Omental fat pad (tissue), 4 donors: ENCODE data around the gene MAST4. TPM values are rescaled to one million over a fixed set of nuclear protein-coding genes. Genes with fewer than 3 reads are reported as not detected.

Experiments
- ATAC-seq: fragments of 150-250 bp; one replicate; pipeline ENCODE4 v1.9.1; 2016; ENCODE audit warnings: mild to moderate bottlenecking, moderate library complexity; ENCODE audit not compliant: low FRiP score
- DNase-seq: peaks from one replicate; pipeline ENCODE4 v3.0.0-alpha.2; 2019; ENCODE audit warnings: low spot score
- CTCF ChIP-seq, 3 donors: fragments of 450-650 bp; IDR thresholded peaks; one replicate each; pipeline ENCODE4 v1.5.1; 2016 to 2017; ENCODE audit warnings: antibody characterized with exemption in 3 of 3, mild to moderate bottlenecking in 3 of 3, moderate library complexity in 2 of 3
- total RNA-seq, 4 donors: library from RNA; depleted of rRNA; stranded (reverse); fragments of >200 nt; gene quantifications; one replicate each; pipeline ENCODE4 v1.1.0, GENCODE V29; 2016

The MAST4 gene
- total RNA-seq, 4 donors from 2014 or later: 52.2 to 76.8 (median 57.3) TPM

GRCh38 chr5:66987126-66987525 lies 390.9 kb downstream of the MAST4 start:
- no peak for TF ChIP-seq CTCF (IDR thresholded peaks at IDR 0.05)
- no peak for ATAC-seq
- no peak for DNase-seq

DNA sequence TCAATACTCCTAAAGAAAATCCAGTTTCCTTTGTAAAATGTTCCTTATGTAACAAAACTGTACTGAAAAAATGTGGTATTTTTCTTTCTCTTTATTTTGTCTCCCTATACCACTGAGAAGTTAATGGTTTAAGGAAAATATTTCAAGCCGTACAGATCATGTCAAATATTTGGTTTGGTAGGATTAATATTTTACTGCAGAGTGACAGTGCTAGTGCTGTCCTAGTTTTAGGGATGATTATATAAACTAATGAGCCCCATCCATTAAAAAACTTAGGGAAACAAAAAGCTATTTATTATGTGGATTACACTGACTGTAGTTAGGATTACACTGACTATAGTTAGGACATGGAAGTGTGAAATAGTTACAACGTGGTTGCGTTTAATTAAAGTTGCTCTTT lies 391.3 kb downstream of the MAST4 start:
- DNase-seq (no peak), ATAC-seq (no peak)
- no peak for TF ChIP-seq CTCF (IDR thresholded peaks at IDR 0.05)

- TF ChIP-seq CTCF (IDR thresholded peaks at IDR 0.05): peak in 2 of 3 donors; percentile 57 to 67
- ATAC-seq (no peak), DNase-seq (no peak)
These were observed 392.0 kb downstream of the MAST4 start for GRCh38 chr5:66987949-66988838.

- no peak for TF ChIP-seq CTCF (IDR thresholded peaks at IDR 0.05)
- ATAC-seq (no peak), DNase-seq (no peak)
These were observed 393.1 kb downstream of the MAST4 start for GRCh38 chr5:66989286-66989685.

- ATAC-seq: no peak
- no peak for TF ChIP-seq CTCF (IDR thresholded peaks at IDR 0.05)
- DNase-seq: no peak
These were observed 393.6 kb downstream of the MAST4 start for GRCh38 chr5:66989781-66990180.

DNA sequence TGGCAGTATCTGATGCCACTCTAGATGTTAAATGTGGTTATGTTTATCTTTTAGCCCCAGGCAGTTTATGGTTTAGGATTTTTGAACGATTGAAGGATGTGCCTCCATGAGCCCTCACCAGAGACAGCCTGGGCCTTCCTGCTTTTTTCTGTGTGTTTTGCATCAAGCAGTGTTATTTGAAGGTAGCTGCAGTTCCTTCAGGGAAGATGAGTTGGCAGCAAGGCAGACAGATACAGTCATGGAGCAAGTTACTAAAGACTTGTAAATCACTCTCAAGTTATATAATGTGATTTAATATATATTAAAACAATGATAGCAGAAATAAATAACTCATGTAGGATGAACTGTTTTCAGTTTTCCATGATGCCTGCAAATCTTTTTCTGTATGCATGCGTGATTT lies 395.6 kb downstream of the MAST4 start:
- TF ChIP-seq CTCF (IDR thresholded peaks at IDR 0.05): no peak
- no peak for ATAC-seq
- DNase-seq: no peak

GRCh38 chr5:66992547-66992946 lies 396.4 kb downstream of the MAST4 start:
- ATAC-seq (peak; percentile 30), DNase-seq (no peak)
- no peak for TF ChIP-seq CTCF (IDR thresholded peaks at IDR 0.05)
